WTC11 (cell line): ENCODE data around the gene GALNT3.

Experiments used
- ATF1 ChIP-seq: sonication (generic); formaldehyde crosslinking; IDR thresholded peaks from 2 replicates; pipeline ENCODE4 v1.8.1; 2023; ENCODE audit warnings: mild to moderate bottlenecking, moderate library complexity, missing genetic modification reagents
- CTCF ChIP-seq: fragments of 200-600 bp; IDR thresholded peaks from 2 replicates; pipeline ENCODE4 v1.8.0; 2022; ENCODE audit warnings: antibody characterized with exemption
- E2F4 ChIP-seq: sonication (generic); formaldehyde crosslinking; IDR thresholded peaks from 2 replicates; pipeline ENCODE4 v1.8.1; 2022; ENCODE audit warnings: low read depth, mild to moderate bottlenecking, moderate library complexity, missing genetic modification reagents, borderline replicate concordance
- ELF4 ChIP-seq: sonication (generic); formaldehyde crosslinking; IDR thresholded peaks from 2 replicates; pipeline ENCODE4 v1.8.1; 2022; ENCODE audit warnings: low read depth, mild to moderate bottlenecking, moderate library complexity, missing genetic modification reagents
- EMX1 ChIP-seq: fragments of 250-450 bp; sonication (Bioruptor Pico); IDR thresholded peaks from 2 replicates; pipeline ENCODE4 v1.8.0; 2021; ENCODE audit warnings: mild to moderate bottlenecking
- ETV6 ChIP-seq: sonication (generic); formaldehyde crosslinking; IDR thresholded peaks from 2 replicates; pipeline ENCODE4 v1.8.1; 2022; ENCODE audit warnings: mild to moderate bottlenecking, missing genetic modification reagents
- MAX ChIP-seq: sonication (generic); formaldehyde crosslinking; IDR thresholded peaks from 2 replicates; pipeline ENCODE4 v1.8.0; 2022; ENCODE audit warnings: mild to moderate bottlenecking, missing genetic modification reagents
- MLX ChIP-seq: sonication (generic); formaldehyde crosslinking; IDR thresholded peaks from 2 replicates; pipeline ENCODE4 v1.8.1; 2023; ENCODE audit warnings: mild to moderate bottlenecking, missing genetic modification reagents, moderate library complexity
- PRRX2 ChIP-seq: fragments of 250-450 bp; sonication (Bioruptor Pico); IDR thresholded peaks from 2 replicates; pipeline ENCODE4 v1.8.0; 2021; ENCODE audit warnings: mild to moderate bottlenecking
- TCF7 ChIP-seq: sonication (generic); formaldehyde crosslinking; IDR thresholded peaks from 2 replicates; pipeline ENCODE4 v1.8.0; 2022; ENCODE audit warnings: mild to moderate bottlenecking, low read depth, missing genetic modification reagents, moderate library complexity
- ZNF121 ChIP-seq: sonication (generic); formaldehyde crosslinking; IDR thresholded peaks from 2 replicates; pipeline ENCODE4 v1.8.0; 2023; ENCODE audit warnings: missing genetic modification reagents
- ZNF423 ChIP-seq: fragments of 250-450 bp; sonication (Bioruptor Pico); IDR thresholded peaks from 2 replicates; pipeline ENCODE4 v2.1.2; 2022; ENCODE audit warnings: mild to moderate bottlenecking, moderate library complexity
- TF ChIP-seq, protein P1 (sequence below): sonication (generic); formaldehyde crosslinking; IDR thresholded peaks from 2 replicates; pipeline ENCODE4 v1.8.1; 2023; ENCODE audit warnings: mild to moderate bottlenecking, missing genetic modification reagents, moderate library complexity
- TF ChIP-seq, protein P2 (sequence below): fragments of 250-450 bp; sonication (Bioruptor Pico); IDR thresholded peaks from 2 replicates; pipeline ENCODE4 v1.9.0; 2021; ENCODE audit warnings: mild to moderate bottlenecking, borderline replicate concordance

GRCh38 chr2:165778653-165779451 lies 15.2 kb downstream of the GALNT3 start:
- peak; percentile 45; the same call in 1 of the 2 replicates for TF ChIP-seq CTCF
- no peak for TF ChIP-seq ZNF423 (CRISPR knock-in tag)
- no peak for TF ChIP-seq ELF4
- no peak for TF ChIP-seq MLX (CRISPR knock-in tag)
- no peak for TF ChIP-seq EMX1 (CRISPR knock-in tag)
- no peak for TF ChIP-seq ZNF121 (CRISPR knock-in tag)
- no peak for TF ChIP-seq MAX
- TF ChIP-seq, protein P1, sequence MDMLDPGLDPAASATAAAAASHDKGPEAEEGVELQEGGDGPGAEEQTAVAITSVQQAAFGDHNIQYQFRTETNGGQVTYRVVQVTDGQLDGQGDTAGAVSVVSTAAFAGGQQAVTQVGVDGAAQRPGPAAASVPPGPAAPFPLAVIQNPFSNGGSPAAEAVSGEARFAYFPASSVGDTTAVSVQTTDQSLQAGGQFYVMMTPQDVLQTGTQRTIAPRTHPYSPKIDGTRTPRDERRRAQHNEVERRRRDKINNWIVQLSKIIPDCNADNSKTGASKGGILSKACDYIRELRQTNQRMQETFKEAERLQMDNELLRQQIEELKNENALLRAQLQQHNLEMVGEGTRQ: no peak
- no peak for TF ChIP-seq TCF7 (CRISPR knock-in tag)
- no peak for TF ChIP-seq PRRX2 (CRISPR knock-in tag)
- TF ChIP-seq ATF1: no peak
- no peak for TF ChIP-seq E2F4
- TF ChIP-seq ETV6 (CRISPR knock-in tag): no peak
- TF ChIP-seq, protein P2, sequence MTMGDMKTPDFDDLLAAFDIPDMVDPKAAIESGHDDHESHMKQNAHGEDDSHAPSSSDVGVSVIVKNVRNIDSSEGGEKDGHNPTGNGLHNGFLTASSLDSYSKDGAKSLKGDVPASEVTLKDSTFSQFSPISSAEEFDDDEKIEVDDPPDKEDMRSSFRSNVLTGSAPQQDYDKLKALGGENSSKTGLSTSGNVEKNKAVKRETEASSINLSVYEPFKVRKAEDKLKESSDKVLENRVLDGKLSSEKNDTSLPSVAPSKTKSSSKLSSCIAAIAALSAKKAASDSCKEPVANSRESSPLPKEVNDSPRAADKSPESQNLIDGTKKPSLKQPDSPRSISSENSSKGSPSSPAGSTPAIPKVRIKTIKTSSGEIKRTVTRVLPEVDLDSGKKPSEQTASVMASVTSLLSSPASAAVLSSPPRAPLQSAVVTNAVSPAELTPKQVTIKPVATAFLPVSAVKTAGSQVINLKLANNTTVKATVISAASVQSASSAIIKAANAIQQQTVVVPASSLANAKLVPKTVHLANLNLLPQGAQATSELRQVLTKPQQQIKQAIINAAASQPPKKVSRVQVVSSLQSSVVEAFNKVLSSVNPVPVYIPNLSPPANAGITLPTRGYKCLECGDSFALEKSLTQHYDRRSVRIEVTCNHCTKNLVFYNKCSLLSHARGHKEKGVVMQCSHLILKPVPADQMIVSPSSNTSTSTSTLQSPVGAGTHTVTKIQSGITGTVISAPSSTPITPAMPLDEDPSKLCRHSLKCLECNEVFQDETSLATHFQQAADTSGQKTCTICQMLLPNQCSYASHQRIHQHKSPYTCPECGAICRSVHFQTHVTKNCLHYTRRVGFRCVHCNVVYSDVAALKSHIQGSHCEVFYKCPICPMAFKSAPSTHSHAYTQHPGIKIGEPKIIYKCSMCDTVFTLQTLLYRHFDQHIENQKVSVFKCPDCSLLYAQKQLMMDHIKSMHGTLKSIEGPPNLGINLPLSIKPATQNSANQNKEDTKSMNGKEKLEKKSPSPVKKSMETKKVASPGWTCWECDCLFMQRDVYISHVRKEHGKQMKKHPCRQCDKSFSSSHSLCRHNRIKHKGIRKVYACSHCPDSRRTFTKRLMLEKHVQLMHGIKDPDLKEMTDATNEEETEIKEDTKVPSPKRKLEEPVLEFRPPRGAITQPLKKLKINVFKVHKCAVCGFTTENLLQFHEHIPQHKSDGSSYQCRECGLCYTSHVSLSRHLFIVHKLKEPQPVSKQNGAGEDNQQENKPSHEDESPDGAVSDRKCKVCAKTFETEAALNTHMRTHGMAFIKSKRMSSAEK: no peak
